KOPT-K1 (cell line): ENCODE data around the gene CENPB.

Experiments used
- H3K27ac ChIP-seq: fragments of 200-600 bp; sonication (generic); 2 replicates; pipeline ENCODE4 v1.5.1; 2016; ENCODE audit warnings: antibody characterized with exemption, mild to moderate bottlenecking, low read depth, low read length; ENCODE audit not compliant: poor library complexity, severe bottlenecking
- H3K36me3 ChIP-seq: fragments of 200-600 bp; sonication (generic); 2 replicates; pipeline ENCODE4 v1.5.1; 2017; ENCODE audit warnings: antibody characterized with exemption, mild to moderate bottlenecking, low read length, moderate library complexity; ENCODE audit not compliant: insufficient read depth
- H3K9me3 ChIP-seq: fragments of 200-600 bp; sonication (generic); 2 replicates; pipeline ENCODE4 v1.5.1; 2017; ENCODE audit warnings: antibody characterized with exemption, low read length, mild to moderate bottlenecking; ENCODE audit not compliant: insufficient read depth, poor library complexity, severe bottlenecking

Gene CENPB

GRCh38 chr20:3785240-3786125, 1.1 kb downstream of the CENPB start:
- Histone ChIP-seq H3K9me3 (no peaks in the 10 kb centered on the region), H3K27ac (peak overlapping the region; percentile 63), H3K36me3 (peaks cover 17% of the 10 kb centered on the region)

GRCh38 chr20:3784863-3785239, 1.7 kb downstream of the CENPB start:
- no peak overlapping the region for H3K27ac ChIP-seq
- peaks cover 17% of the 10 kb centered on the region for H3K36me3 ChIP-seq
- no peaks in the 10 kb centered on the region for H3K9me3 ChIP-seq

DNA sequence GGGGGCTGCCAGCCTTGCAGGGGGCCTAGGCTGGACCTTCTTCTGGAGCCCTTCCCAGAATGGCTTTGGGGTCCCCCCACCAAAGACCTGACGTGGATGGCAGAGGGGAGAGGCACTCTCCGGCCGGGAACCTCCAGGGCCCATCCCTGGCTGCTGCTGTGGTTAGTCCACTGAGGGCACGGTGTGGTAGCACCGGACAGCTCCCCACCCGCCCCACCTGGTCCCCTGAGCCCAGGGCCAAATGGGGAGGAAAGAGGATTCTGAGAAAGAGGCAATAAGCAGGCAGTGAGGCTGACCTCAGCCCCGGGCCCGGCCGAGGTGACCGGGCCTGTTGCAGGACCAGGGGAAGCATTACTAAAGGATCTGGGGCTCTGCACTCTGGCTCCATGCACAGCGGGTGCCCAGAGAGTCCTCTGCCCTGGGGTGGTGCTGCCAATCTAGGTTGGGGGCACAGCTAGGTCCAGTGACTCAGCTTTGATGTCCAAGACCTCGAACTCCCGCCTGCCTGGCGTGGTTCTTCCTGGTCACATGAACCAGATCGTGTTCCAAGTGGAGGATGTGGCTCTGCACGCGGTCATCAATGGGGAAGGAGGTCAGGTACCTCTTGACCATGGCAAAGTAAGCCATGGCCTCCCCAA, 2.2 kb downstream of the CENPB start:
- peaks cover 17% of the 10 kb centered on the region for H3K36me3 ChIP-seq
- no peak overlapping the region for H3K27ac ChIP-seq
- H3K9me3 ChIP-seq = no peaks in the 10 kb centered on the region

DNA sequence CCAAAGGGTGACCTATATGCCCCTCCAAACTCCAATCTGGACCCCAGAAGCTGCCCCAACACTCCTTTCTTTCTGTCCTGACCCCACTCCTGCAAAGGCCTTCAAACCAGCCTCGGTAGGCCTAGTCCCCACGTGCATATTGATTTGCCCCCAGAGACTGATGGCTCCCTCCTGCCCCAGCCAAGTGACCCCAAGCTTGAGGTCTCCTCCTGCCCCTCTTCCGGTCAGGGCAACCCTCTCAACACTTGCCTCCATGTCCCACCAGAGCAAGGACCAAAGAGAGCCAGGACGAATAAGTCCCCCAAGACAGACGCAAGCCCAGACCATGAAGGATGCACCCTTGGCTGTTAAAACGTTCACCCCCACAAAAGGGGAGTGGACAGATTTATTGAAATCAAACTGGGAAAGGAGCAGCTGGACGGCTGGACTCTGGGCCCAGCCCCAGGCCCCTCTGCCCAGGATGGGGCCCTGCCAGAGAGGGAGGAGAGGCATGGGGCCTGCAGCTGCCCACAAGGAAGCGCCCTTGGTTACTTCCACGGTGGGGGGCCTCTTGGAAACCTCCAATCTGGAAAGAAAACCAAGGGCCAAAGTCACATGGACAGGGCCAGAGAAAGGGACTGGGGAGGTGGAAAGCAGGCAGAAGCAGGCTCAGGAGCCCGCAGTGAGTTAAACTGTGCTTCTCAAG, 2.9 kb downstream of the CENPB start:
- H3K9me3 ChIP-seq = no peaks in the 10 kb centered on the region
- peaks cover 17% of the 10 kb centered on the region for H3K36me3 ChIP-seq
- no peak overlapping the region for H3K27ac ChIP-seq

- H3K27ac ChIP-seq = no peak overlapping the region
- H3K9me3 ChIP-seq = no peaks in the 10 kb centered on the region
- peaks cover 17% of the 10 kb centered on the region for H3K36me3 ChIP-seq
These were observed 3.5 kb downstream of the CENPB start for GRCh38 chr20:3783068-3783489.

DNA sequence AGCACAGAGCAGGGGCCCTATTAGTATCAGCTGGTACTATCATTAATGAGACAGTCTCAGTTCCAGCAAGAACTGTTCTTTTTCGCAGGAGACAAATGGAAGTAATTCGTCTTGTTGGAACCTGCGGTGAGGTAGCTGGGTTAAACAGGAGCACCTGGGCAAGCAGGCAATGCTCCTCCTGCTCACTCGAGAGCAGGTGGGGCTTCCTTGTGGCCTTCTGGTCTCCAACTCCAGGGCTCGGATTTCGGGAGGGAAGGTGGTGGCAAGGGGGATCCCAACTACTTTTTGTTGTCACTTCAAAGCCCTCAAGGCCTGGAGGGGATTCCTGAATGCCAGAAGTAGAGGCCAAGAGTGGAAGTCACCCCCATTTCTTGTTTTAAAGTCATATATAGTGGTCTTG, 3.9 kb downstream of the CENPB start:
- Histone ChIP-seq H3K9me3 (no peaks in the 10 kb centered on the region), H3K36me3 (peaks cover 17% of the 10 kb centered on the region), H3K27ac (no peak overlapping the region)

GRCh38 chr20:3781153-3781910, 5.2 kb downstream of the CENPB start, which contains the start of gene SPEF1:
Gene SPEF1, minus strand, starts transcription at chr20:3781448. Its CDS starts 161 bp downstream, at chr20:3781287.
- Histone ChIP-seq H3K36me3 (peaks cover 17% of the 10 kb centered on the region), H3K27ac (no peak within 1 kb of the TSS), H3K9me3 (no peaks in the 10 kb centered on the region)

DNA sequence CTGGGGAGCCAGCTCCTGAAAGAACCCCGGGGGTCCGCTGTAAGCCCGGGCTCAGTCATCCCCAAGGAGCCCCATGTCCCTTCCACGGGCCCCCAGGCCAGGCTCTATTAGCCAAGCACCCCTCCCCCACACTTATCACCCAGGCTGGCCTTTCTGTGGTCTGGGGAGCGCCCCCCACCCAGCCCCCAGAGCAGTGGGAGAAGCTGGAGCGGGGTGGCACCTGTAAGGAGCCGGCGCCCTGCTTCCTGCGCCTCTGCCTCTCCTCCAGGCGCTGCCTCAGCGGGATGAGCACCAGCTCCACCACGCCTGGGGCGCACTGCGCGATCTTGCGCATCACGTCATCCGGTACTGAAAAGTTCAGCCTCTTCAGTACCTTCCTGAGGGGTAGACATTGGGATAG, 7.6 kb downstream of the CENPB start:
- Histone ChIP-seq H3K27ac (no peak overlapping the region), H3K36me3 (0 out of 2 replicates have a peak, but pooled peaks cover 3% of the 10 kb centered on the region), H3K9me3 (no peaks in the 10 kb centered on the region)

- Histone ChIP-seq H3K9me3 (no peaks in the 10 kb centered on the region), H3K36me3 (no peaks in the 10 kb centered on the region), H3K27ac (no peak overlapping the region)
These were observed 8.6 kb downstream of the CENPB start for GRCh38 chr20:3777716-3778629.

DNA sequence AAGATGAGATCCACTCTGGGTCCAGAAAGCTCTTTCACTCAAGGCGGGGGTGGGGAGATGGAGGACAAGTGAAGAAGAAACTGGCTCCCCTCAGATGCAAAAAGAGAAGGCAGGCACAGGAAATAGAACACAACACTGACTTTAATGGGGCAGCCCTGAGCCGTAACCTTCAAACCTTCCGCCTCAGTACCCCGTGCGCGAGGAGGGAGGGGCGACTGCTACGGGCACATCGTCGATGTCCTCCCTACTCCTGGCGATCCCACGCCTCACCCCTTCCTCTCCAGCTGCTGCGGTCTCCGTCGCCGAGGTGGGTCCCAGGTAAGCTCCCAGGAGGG, 9.2 kb downstream of the CENPB start:
- Histone ChIP-seq H3K36me3 (no peaks in the 10 kb centered on the region), H3K9me3 (no peaks in the 10 kb centered on the region), H3K27ac (no peak overlapping the region)

- Histone ChIP-seq H3K36me3 (no peaks in the 10 kb centered on the region), H3K27ac (no peak overlapping the region), H3K9me3 (no peaks in the 10 kb centered on the region)
These were observed 11.0 kb downstream of the CENPB start for GRCh38 chr20:3775457-3776108.

- no peaks in the 10 kb centered on the region for H3K36me3 ChIP-seq
- no peaks in the 10 kb centered on the region for H3K9me3 ChIP-seq
- no peak overlapping the region for H3K27ac ChIP-seq
These were observed 14.9 kb downstream of the CENPB start for GRCh38 chr20:3771552-3772058.

DNA sequence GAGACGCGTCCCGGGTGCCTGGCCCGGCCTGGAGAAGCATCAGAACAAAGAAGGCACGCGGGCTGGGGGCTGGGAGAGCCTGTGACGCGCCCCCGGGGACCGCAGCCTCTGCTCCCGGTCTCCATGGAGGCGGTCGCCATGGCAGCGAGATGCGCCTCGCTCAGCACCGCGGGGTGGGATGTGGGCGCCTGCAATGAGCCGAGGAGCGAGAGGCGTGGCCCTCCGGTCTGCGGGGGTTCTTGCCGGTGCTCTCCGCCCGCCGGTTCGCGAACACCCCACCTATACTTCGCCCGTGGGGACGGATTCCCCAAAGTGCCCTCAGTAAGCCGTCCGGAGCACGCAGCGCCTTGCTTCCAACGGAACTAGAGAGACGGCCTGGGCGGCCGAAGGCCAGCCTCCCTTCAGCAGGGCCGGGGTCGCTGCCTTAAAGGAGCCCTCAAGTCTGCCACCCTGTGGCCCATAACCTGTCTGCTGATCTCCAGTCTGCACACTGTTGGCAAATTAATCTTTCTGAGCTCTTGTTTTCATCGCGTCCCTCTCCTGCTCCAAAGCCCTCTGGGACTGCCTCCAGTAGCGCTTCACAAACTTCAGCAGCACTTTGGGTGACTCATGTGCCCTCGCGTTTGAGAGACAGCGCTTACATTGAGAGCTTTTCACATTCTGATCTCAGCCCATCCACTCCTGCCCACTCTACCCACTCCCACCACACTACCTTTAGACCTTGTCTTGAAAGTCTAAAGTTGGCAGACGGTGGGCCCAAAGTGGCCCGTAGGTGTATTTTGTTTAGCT, 18.0 kb downstream of the CENPB start:
- no peaks in the 10 kb centered on the region for H3K9me3 ChIP-seq
- peak overlapping the region; percentile 82 for H3K27ac ChIP-seq
- peaks cover 7% of the 10 kb centered on the region; the same call in 1 of the 2 replicates for H3K36me3 ChIP-seq
